K562 (cell line): ENCODE measurements around the gene ERF. TPM values are rescaled to one million over a fixed set of nuclear protein-coding genes. Genes with fewer than 3 reads are reported as not detected.
A peak's percentile ranks its signal among the peaks of the same experiment; 100 is the strongest.

Experiments used
- BRD4 ChIP-seq: fragments of 200-600 bp; sonication (generic); IDR thresholded peaks from 2 replicates; pipeline ENCODE4 v1.6.1; 2017; ENCODE audit warnings: inconsistent platforms
- ELF4 ChIP-seq: fragments of 450-650 bp; formaldehyde crosslinking; IDR thresholded peaks from 2 replicates; pipeline ENCODE4 v1.4.0; 2022; ENCODE audit warnings: missing genetic modification characterization
- FOXA3 ChIP-seq, 2 experiments: fragments of 450-650 bp in 1 of 2; sonication (generic) in 1 of 2; formaldehyde crosslinking; IDR thresholded peaks in 1 of 2; conservative IDR thresholded peaks in 1 of 2; 2 replicates each; pipeline versions ENCODE4 v1.4.0 to v1.8.0; 2020 to 2022; ENCODE audit warnings: mild to moderate bottlenecking in 2 of 2, missing genetic modification reagents in 1 of 2
- HNRNPH1 ChIP-seq: fragments of 200-400 bp; formaldehyde crosslinking; optimal IDR thresholded peaks from 2 replicates; pipeline ENCODE3; 2017; ENCODE audit warnings: low read depth, mild to moderate bottlenecking, low read length, moderate library complexity
- ILF3 ChIP-seq: fragments of 450-650 bp; IDR thresholded peaks from 2 replicates; pipeline ENCODE4 v1.6.1; 2018; ENCODE audit warnings: antibody characterized with exemption, mild to moderate bottlenecking, moderate library complexity, borderline replicate concordance
- KLF6 ChIP-seq: fragments of 250-450 bp; sonication (Bioruptor Pico); IDR thresholded peaks from 2 replicates; pipeline ENCODE4 v1.4.0; 2020; ENCODE audit warnings: mild to moderate bottlenecking, moderate library complexity, borderline replicate concordance
- MAFF ChIP-seq: IDR thresholded peaks from 2 replicates; pipeline ENCODE4 v1.6.1; 2012; ENCODE audit warnings: low read length, improper control_type of control experiment
- NR2F6 ChIP-seq: fragments of 450-650 bp; formaldehyde crosslinking; IDR thresholded peaks from 2 replicates; pipeline ENCODE4 v1.4.0; 2020; ENCODE audit warnings: mild to moderate bottlenecking
- POLR3A ChIP-seq: IDR thresholded peaks from 2 replicates; pipeline ENCODE4 v1.6.1; 2011; ENCODE audit warnings: borderline replicate concordance, mild to moderate bottlenecking, moderate library complexity; ENCODE audit not compliant: insufficient read length, insufficient read depth; ENCODE audit errors: extremely low read depth
- POU5F1 ChIP-seq: fragments of 150-350 bp; IDR thresholded peaks from 2 replicates; pipeline ENCODE4 v1.6.1; 2014; ENCODE audit warnings: borderline replicate concordance, low read length, low read depth, mild to moderate bottlenecking; ENCODE audit not compliant: partially characterized antibody
- PRMT5 ChIP-seq: sonication (generic); formaldehyde crosslinking; IDR thresholded peaks from 2 replicates; pipeline ENCODE4 v1.5.0; 2020; ENCODE audit warnings: missing genetic modification reagents
- SMAD2 ChIP-seq: fragments of 150-350 bp; IDR thresholded peaks from 2 replicates; pipeline ENCODE4 v1.6.1; 2014; ENCODE audit warnings: low read depth, mild to moderate bottlenecking, low read length
- SRSF9 ChIP-seq: fragments of 200-400 bp; formaldehyde crosslinking; IDR thresholded peaks from 2 replicates; pipeline ENCODE4 v1.6.1; 2017; ENCODE audit warnings: low read depth, low read length, borderline replicate concordance
- TAF15 ChIP-seq: fragments of 200-400 bp; formaldehyde crosslinking; IDR thresholded peaks from 2 replicates; pipeline ENCODE4 v1.6.1; 2017; ENCODE audit warnings: mild to moderate bottlenecking, low read depth, low read length, moderate library complexity
- XRCC3 ChIP-seq: fragments of 450-650 bp; IDR thresholded peaks from 2 replicates; pipeline ENCODE4 v1.6.1; 2017; ENCODE audit warnings: mild to moderate bottlenecking, moderate library complexity
- ZFP1 ChIP-seq: fragments of 450-650 bp; formaldehyde crosslinking; IDR thresholded peaks from 2 replicates; pipeline ENCODE4 v1.4.0; 2020; ENCODE audit warnings: mild to moderate bottlenecking, mixed read lengths
- ZNF253 ChIP-seq: fragments of 250-450 bp; sonication (Bioruptor Pico); conservative IDR thresholded peaks from 2 replicates; pipeline ENCODE4 v1.6.1; 2021; ENCODE audit warnings: mild to moderate bottlenecking
- ZNF830 ChIP-seq: fragments of 250-450 bp; sonication (Bioruptor Pico); IDR thresholded peaks from 2 replicates; pipeline ENCODE4 v1.5.0; 2021; ENCODE audit warnings: mild to moderate bottlenecking
- polyA plus RNA-seq, 8 experiments: library from polyadenylated mRNA; depleted of rRNA in 4 of 8; stranded (reverse) in 5 of 8; unstranded in 3 of 8; fragments of >200 nt; fragmentation: Nextera tagmentation in 2 of 8; fragmentation: Illumina TruSeq in 1 of 8; extraction: Ambion mirVana in 2 of 8; extraction: Trizol in 1 of 8; gene quantifications; 2 replicates each; pipeline versions ENCODE4 v1.2.1 to v1.2.3, GENCODE V29; 2011 to 2014; ENCODE audit warnings: inconsistent platforms in 1 of 8, missing spikeins in 1 of 8
- total RNA-seq, 7 experiments: library from RNA; depleted of rRNA in 6 of 7; stranded (reverse); fragments of >200 nt in 6 of 7; fragmentation: Illumina TruSeq in 2 of 7; extraction: Trizol in 2 of 7; gene quantifications; 2 replicates each; pipeline versions ENCODE4 v1.2.1 to v1.2.3, GENCODE V29; 2011 to 2021; ENCODE audit warnings: low replicate concordance in 1 of 7
- TF ChIP-seq, protein P1 (sequence below): fragments of 450-650 bp; IDR thresholded peaks from 2 replicates; pipeline ENCODE4 v1.6.1; 2018; ENCODE audit not compliant: partially characterized antibody
- TF ChIP-seq, protein P2 (sequence below): conservative IDR thresholded peaks from 2 replicates; pipeline ENCODE4 v1.6.1; 2011; ENCODE audit warnings: low read depth, mild to moderate bottlenecking, low read length; ENCODE audit not compliant: control insufficient read depth
- TF ChIP-seq, protein P3 (sequence below): fragments of 450-650 bp; IDR thresholded peaks from 2 replicates; pipeline ENCODE4 v1.6.1; 2014; ENCODE audit warnings: low read depth, mild to moderate bottlenecking, moderate library complexity, borderline replicate concordance

Gene ERF
- total and polyA plus RNA-seq, 9 of the 15 experiments (the other 6 are each of a cell fraction or from before 2014, with no cell fraction given), result 0.03 to 75.4 (median 27.0) TPM

DNA sequence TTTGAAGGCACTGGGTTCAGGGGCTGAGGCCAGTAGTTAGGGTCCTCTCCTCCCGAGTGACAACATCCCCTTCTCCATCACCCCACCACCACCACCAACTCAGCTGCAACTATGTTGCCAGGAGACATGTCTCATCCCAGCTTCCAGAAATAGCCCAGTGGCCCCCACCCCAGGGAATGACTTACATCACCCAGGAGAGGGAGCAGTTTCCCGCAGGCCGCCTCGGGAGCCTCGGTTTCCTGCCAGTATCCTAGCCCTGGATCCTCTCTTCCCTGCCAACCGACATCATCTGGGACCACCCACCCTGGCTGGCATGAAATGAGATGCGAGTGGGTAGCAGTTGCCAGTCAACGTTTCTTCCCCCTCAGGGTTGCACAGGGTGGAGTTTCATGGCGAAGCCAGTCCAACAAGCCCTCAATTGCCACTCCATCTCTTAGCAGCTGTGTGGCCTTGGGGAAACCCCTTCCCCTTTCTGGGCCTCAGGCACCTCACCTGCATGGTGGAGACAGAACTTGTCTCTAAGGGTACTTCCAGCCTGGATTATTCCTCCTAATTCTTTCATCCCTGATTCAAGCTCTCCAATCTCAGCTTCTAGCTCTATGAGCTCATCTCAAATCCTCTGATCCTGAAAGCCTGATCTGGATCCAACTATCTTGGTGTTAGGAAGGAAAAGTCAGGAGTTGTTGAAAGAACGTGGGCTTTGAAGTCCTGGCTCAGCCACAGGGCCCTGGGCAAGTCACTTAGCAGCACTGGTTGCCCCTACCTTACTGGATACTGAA, 8.6 kb downstream of the ERF start (continued):
- TF ChIP-seq MAFF (no peak), SMAD2 (no peak), HNRNPH1 (no peak), ZFP1 (CRISPR knock-in tag) (no peak), SRSF9 (no peak), KLF6 (CRISPR knock-in tag) (no peak), FOXA3 (CRISPR knock-in tag; conservative IDR thresholded peaks at IDR 0.05 in 1 of 2, IDR thresholded peaks at IDR 0.05 in 1 of 2) (no peak), ELF4 (CRISPR knock-in tag) (no peak), PRMT5 (CRISPR knock-in tag) (no peak), POLR3A (no peak), ZNF253 (CRISPR knock-in tag) (no peak), ILF3 (no peak), TAF15 (no peak), BRD4 (no peak), POU5F1 (no peak), XRCC3 (no peak), NR2F6 (CRISPR knock-in tag) (no peak), ZNF830 (no peak)
- TF ChIP-seq, protein P1, sequence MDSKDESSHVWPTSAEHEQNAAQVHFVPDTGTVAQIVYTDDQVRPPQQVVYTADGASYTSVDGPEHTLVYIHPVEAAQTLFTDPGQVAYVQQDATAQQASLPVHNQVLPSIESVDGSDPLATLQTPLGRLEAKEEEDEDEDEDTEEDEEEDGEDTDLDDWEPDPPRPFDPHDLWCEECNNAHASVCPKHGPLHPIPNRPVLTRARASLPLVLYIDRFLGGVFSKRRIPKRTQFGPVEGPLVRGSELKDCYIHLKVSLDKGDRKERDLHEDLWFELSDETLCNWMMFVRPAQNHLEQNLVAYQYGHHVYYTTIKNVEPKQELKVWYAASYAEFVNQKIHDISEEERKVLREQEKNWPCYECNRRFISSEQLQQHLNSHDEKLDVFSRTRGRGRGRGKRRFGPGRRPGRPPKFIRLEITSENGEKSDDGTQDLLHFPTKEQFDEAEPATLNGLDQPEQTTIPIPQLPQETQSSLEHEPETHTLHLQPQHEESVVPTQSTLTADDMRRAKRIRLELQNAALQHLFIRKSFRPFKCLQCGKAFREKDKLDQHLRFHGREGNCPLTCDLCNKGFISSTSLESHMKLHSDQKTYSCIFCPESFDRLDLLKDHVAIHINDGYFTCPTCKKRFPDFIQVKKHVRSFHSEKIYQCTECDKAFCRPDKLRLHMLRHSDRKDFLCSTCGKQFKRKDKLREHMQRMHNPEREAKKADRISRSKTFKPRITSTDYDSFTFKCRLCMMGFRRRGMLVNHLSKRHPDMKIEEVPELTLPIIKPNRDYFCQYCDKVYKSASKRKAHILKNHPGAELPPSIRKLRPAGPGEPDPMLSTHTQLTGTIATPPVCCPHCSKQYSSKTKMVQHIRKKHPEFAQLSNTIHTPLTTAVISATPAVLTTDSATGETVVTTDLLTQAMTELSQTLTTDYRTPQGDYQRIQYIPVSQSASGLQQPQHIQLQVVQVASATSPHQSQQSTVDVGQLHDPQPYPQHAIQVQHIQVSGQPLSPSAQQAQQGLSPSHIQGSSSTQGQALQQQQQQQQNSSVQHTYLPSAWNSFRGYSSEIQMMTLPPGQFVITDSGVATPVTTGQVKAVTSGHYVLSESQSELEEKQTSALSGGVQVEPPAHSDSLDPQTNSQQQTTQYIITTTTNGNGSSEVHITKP, result no peak
- TF ChIP-seq, protein P2, sequence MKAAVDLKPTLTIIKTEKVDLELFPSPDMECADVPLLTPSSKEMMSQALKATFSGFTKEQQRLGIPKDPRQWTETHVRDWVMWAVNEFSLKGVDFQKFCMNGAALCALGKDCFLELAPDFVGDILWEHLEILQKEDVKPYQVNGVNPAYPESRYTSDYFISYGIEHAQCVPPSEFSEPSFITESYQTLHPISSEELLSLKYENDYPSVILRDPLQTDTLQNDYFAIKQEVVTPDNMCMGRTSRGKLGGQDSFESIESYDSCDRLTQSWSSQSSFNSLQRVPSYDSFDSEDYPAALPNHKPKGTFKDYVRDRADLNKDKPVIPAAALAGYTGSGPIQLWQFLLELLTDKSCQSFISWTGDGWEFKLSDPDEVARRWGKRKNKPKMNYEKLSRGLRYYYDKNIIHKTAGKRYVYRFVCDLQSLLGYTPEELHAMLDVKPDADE, result 0 out of 2 replicates have a peak, but pooled peaks have one; percentile 31
- TF ChIP-seq, protein P3, sequence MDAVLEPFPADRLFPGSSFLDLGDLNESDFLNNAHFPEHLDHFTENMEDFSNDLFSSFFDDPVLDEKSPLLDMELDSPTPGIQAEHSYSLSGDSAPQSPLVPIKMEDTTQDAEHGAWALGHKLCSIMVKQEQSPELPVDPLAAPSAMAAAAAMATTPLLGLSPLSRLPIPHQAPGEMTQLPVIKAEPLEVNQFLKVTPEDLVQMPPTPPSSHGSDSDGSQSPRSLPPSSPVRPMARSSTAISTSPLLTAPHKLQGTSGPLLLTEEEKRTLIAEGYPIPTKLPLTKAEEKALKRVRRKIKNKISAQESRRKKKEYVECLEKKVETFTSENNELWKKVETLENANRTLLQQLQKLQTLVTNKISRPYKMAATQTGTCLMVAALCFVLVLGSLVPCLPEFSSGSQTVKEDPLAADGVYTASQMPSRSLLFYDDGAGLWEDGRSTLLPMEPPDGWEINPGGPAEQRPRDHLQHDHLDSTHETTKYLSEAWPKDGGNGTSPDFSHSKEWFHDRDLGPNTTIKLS, result no peak
